Activated CD4-positive, alpha-beta memory T cell treated with anti-CD3 and anti-CD28 coated beads, Interleukin-2, amount 10 ng/mL, durations not matched to agents 7 days and 5 days (primary cell): Measurements from ENCODE around the gene MATK. TPM values are rescaled to one million over a fixed set of nuclear protein-coding genes. Genes with fewer than 3 reads are reported as not detected.

Experiments
- CTCF ChIA-PET: fragments of 350-600 bp; sonication (Branson Sonifier 250); formaldehyde crosslinking; loops from one replicate; lab custom pipeline; 2021; ENCODE audit warnings: antibody characterized with exemption, inconsistent platforms; lab: Charles Lee
- POLR2A ChIA-PET: fragments of 350-600 bp; sonication (Branson Sonifier 250); formaldehyde crosslinking; loops from one replicate; lab custom pipeline; 2021; ENCODE audit warnings: antibody characterized with exemption; lab: Charles Lee
- DNase-seq: peaks from one replicate; pipeline ENCODE4 v3.0.0-alpha.2; 2020
- H3K27ac Mint-ChIP-seq: one replicate; pipeline ENCODE4 v1.8.0; 2021; ENCODE audit warnings: mild to moderate bottlenecking, mixed read lengths
- H3K27me3 Mint-ChIP-seq: one replicate; pipeline ENCODE4 v1.8.0; 2021; ENCODE audit warnings: mixed read lengths
- H3K36me3 Mint-ChIP-seq: one replicate; pipeline ENCODE4 v1.8.0; 2021; ENCODE audit warnings: low read depth, mixed read lengths
- H3K4me1 Mint-ChIP-seq: one replicate; pipeline ENCODE4 v1.8.0; 2021; ENCODE audit warnings: mixed read lengths
- H3K4me3 Mint-ChIP-seq: one replicate; pipeline ENCODE4 v1.8.0; 2021; ENCODE audit warnings: mild to moderate bottlenecking, mixed read lengths
- H3K9me3 Mint-ChIP-seq: one replicate; pipeline ENCODE4 v1.8.0; 2021; ENCODE audit warnings: mixed read lengths
- total RNA-seq, 2 experiments: library from RNA; stranded (reverse); gene quantifications; one replicate each; pipeline ENCODE4 v1.2.3, GENCODE V29; 2021

Gene MATK
- total RNA-seq, 2 experiments from 2014 or later = 13.9 to 15.9 TPM

DNA sequence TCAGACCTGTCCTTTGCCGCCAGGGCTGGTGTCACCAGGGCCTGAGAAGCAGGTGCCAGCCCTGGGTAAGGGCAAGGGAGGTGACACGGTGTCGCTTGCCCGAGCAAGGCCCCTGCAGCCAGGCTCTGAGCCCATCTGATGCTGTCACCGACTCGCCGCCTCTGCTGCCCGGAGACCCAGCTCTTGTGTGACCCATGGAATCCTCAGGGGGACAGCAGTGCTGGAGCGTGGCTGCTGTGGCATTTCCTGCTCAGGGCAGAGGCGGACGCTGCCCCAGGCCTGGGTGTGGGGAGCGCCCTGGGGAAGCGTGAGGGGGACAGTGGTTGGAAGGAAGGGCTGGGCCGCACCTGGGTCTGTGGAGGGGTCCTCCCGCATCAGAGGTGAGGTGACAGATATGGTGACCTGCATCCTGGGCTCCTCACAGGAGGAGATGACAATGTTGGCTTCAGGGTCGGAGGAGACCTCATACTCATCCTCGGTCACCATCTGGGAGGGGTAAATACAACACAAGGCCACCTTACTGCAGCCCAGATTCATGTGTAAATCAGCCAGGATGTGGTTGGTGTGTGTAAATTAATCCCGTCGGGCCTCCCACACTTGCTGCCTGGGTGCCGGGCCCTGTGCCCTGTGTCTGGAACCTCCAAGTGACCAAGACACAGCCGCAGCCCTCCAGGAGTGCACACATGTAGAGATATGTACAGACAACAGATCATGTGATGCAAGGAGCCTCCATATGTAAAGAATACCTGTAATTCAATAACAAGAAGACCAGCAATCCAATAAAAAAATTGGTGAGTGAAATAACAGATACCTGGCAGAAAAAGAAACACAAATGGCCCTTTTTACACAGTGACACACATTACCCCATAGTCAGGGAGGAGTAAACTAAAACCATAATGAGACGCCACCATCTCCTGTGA is 27.6 kb upstream of the MATK start:
- no peaks in the 10 kb centered on the region for H3K9me3 Mint-ChIP-seq
- peak; percentile 49 for DNase-seq
- peak overlapping the region; percentile 91 for H3K27ac Mint-ChIP-seq
- H3K4me3 Mint-ChIP-seq = no peak overlapping the region
- CTCF ChIA-PET = interaction anchor here (0.6 to 3.7 kb wide), 5 partner anchors 8 to 227 kb away, joined by 3 to 25 read pairs (median 9); partner anchors contain the start of genes APBA3 and MRPL54
- peaks cover 6% of the 10 kb centered on the region for H3K36me3 Mint-ChIP-seq
- peaks cover 47% of the 10 kb centered on the region for H3K4me1 Mint-ChIP-seq
- no peaks in the 10 kb centered on the region for H3K27me3 Mint-ChIP-seq
- POLR2A ChIA-PET = interaction anchor here (1.6 to 3.8 kb wide), 3 partner anchors 9 to 52 kb away, joined by 3 to 53 read pairs (median 15); partner anchors contain the start of genes APBA3 and MRPL54

- POLR2A ChIA-PET = interaction anchor here (3.2 to 3.8 kb wide), 2 partner anchors 12 to 49 kb away, joined by 15 to 53 read pairs; partner anchors contain the start of genes APBA3 and MRPL54
- Mint-ChIP-seq H3K27me3 (no peaks in the 10 kb centered on the region), H3K36me3 (peaks cover 6% of the 10 kb centered on the region), H3K4me3 (no peak overlapping the region), H3K4me1 (peaks cover 47% of the 10 kb centered on the region), H3K27ac (peak overlapping the region; percentile 16), H3K9me3 (peaks cover 7% of the 10 kb centered on the region)
- DNase-seq = no peak
- CTCF ChIA-PET = interaction anchor here (2.1 to 3.7 kb wide), 3 partner anchors 11 to 48 kb away, joined by 19 to 25 read pairs (median 21); partner anchors contain the start of gene MRPL54
Observed at GRCh38 chr19:3810708-3811355, 24.7 kb upstream of the MATK start.

DNA sequence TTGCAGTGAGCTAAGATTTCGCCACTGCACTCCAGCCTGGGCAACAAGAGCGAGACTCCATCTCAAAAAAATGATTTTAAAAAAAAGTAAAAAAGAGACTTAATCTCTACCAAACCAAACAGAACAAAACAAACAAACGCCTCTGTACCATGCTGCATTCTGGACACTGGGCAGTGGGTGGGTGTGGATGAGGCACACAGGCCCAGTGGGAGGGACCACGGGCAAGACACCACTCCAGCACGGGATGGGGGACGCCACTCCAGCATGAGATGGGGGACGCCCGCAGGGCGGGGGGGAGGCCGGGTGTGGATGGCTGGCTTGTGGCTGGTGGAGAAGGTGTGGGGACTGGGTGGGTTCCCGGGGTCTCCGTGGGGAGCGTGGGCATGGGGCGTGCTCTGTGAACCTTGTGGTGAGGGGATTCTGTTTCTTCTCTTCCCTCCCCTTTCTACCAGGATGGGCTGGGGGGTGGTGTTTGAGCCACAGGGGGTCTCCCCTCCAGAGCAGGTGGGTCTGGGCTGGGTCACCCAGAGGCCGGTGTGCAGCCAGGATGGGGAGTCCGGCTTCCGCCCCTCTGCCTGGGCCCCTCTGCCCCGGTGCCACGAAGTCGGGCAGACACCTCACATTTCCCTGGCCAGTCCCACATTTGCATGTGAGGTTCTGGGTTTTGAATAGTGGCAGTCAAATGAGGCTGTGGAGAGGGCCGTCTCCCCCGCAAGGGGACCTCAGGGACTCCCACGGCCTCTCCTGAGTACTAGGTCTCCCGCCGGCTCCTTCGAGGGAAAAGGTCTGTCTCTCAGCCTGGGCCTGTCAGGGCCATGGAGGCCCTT is 23.9 kb upstream of the MATK start:
- H3K36me3 Mint-ChIP-seq = peaks cover 6% of the 10 kb centered on the region
- H3K27me3 Mint-ChIP-seq = no peaks in the 10 kb centered on the region
- peaks cover 48% of the 10 kb centered on the region for H3K4me1 Mint-ChIP-seq
- H3K27ac Mint-ChIP-seq = no peak overlapping the region
- ChIA-PET POLR2A (no interaction called here), CTCF (interaction anchor here (0.9 to 3.7 kb wide), 2 partner anchors 12 to 47 kb away, joined by 3 to 25 read pairs; partner anchors contain the start of gene MRPL54)
- H3K9me3 Mint-ChIP-seq = peaks cover 7% of the 10 kb centered on the region
- H3K4me3 Mint-ChIP-seq = no peak overlapping the region
- no peak for DNase-seq

DNA sequence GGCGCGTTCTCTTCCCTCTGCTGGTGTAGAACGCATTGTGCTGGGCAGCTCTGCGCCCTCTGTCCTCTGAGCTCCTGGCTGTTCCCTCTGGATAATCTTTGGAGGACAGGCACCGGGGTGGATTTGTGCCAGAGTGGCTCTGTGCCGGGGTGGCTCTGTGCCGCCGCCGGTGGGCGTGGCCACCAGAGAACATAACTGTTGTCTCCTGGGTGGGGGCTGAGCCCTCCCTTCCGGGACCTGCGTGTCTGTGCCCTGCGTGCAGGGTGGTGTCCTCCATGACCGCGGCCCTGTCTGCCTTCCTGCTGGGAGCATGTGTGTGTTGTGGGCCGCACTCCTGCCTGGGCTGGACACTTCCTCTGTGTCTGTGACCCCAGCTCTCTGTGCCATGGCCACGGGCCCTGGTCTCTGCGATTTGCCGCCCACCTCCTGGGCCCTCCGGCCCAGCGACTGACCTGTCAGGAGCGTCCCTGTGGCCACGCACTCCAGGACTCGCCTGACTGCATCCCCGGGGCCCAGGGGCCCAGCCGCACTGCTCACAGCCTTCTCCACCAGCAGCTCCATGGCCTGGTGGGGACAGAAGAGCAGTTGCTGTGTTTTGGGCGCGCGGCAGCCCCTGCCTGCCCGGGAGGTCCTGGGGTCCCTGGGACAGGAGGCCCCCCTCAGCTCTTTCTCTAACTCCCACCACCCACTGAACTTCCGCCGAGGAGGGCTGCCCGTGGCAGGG is 22.4 kb upstream of the MATK start:
- H3K27me3 Mint-ChIP-seq = no peaks in the 10 kb centered on the region
- peaks cover 7% of the 10 kb centered on the region for H3K9me3 Mint-ChIP-seq
- peaks cover 3% of the 10 kb centered on the region for H3K36me3 Mint-ChIP-seq
- ChIA-PET CTCF (no interaction called here), POLR2A (no interaction called here)
- H3K4me1 Mint-ChIP-seq = peaks cover 38% of the 10 kb centered on the region
- DNase-seq = no peak
- no peak overlapping the region for H3K4me3 Mint-ChIP-seq
- no peak overlapping the region for H3K27ac Mint-ChIP-seq

GRCh38 chr19:3807574-3808354 is 21.6 kb upstream of the MATK start:
- ChIA-PET POLR2A (no interaction called here), CTCF (no interaction called here)
- no peak for DNase-seq
- Mint-ChIP-seq H3K36me3 (peaks cover 3% of the 10 kb centered on the region), H3K9me3 (peaks cover 7% of the 10 kb centered on the region), H3K4me3 (no peak overlapping the region), H3K4me1 (peaks cover 30% of the 10 kb centered on the region), H3K27ac (no peak overlapping the region), H3K27me3 (peaks cover 2% of the 10 kb centered on the region)

DNA sequence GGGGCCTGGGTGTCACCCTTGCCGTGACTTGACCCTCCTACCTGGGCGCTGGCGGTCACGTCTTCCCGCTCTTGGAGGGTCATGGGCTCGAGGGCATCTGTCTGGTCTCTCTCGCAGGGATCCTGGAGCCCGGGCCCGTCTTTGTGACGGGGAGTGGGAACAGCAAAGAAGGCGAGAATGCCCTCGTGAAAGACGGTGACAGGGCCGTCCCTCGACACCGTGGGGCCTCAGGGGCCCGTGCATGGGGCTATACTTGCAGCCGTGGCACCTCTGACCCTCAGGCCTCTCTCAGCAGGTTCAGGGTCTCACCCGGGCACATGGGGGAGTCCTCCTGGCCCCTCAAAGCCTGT is 20.9 kb upstream of the MATK start:
- Mint-ChIP-seq H3K4me3 (no peak overlapping the region), H3K27me3 (peaks cover 2% of the 10 kb centered on the region), H3K4me1 (peaks cover 23% of the 10 kb centered on the region), H3K9me3 (peaks cover 7% of the 10 kb centered on the region), H3K36me3 (no peaks in the 10 kb centered on the region), H3K27ac (no peak overlapping the region)
- no peak for DNase-seq
- ChIA-PET CTCF (no interaction called here), POLR2A (no interaction called here)

DNA sequence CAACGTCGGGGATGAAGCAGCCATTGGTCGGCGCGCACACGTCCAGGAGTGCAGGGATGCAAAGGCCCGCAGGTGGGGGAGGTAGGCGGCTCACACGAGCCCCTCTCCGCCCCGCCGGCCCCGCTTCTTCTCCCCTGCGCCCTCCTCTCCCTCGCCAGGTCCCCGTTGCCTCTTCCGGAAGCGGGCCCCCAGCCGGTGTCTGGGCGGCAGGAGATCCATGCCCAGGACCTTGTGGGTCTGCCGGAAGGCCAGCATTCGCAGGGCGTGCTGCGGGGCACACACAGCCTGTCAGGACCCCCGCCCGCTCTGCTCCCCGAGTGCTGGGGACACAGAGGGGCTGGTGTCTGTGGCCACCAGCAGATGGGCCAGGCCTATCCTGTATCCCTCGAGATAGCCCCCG is 19.7 kb upstream of the MATK start:
- ChIA-PET POLR2A (interaction anchor here (2.2 kb wide), 1 partner anchor 43 kb away, joined by 7 read pairs; the partner anchor contains the start of gene MRPL54), CTCF (no interaction called here)
- Mint-ChIP-seq H3K36me3 (no peaks in the 10 kb centered on the region), H3K27ac (no peak overlapping the region), H3K4me3 (no peak overlapping the region), H3K4me1 (peaks cover 25% of the 10 kb centered on the region), H3K27me3 (peaks cover 4% of the 10 kb centered on the region), H3K9me3 (peaks cover 7% of the 10 kb centered on the region)
- no peak for DNase-seq

GRCh38 chr19:3804429-3804828 is 18.2 kb upstream of the MATK start:
- H3K27me3 Mint-ChIP-seq = peaks cover 6% of the 10 kb centered on the region
- H3K9me3 Mint-ChIP-seq = peaks cover 7% of the 10 kb centered on the region
- CTCF ChIA-PET = no interaction called here
- DNase-seq = no peak
- no peak overlapping the region for H3K4me3 Mint-ChIP-seq
- no peak overlapping the region for H3K27ac Mint-ChIP-seq
- H3K36me3 Mint-ChIP-seq = no peaks in the 10 kb centered on the region
- POLR2A ChIA-PET = interaction anchor here (1.3 to 2.2 kb wide), 2 partner anchors 18 to 41 kb away, joined by 3 to 7 read pairs; partner anchors contain the start of gene MRPL54
- H3K4me1 Mint-ChIP-seq = peaks cover 25% of the 10 kb centered on the region

DNA sequence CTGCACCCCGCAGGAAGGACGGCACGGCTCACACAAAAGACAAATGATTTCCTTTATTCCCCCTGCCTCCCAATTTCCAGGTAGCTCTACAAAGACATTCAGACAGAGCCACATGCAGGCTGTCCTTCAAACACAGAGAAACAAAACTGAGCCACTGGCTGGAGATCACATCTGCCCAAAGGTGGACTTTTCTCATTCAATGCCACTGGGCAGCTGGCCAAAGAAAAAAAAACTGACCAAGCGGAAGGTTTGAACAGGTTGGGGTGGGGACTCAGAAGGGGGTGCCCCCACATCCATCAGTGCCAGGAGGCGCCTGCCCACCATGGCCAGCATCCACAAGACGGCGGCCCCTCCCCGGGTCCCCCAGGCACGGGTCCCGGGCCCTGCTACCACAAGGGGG is 17.8 kb upstream of the MATK start:
- H3K9me3 Mint-ChIP-seq = peaks cover 7% of the 10 kb centered on the region
- DNase-seq = no peak
- peaks cover 29% of the 10 kb centered on the region for H3K4me1 Mint-ChIP-seq
- H3K27ac Mint-ChIP-seq = no peak overlapping the region
- H3K36me3 Mint-ChIP-seq = no peaks in the 10 kb centered on the region
- no peak overlapping the region for H3K4me3 Mint-ChIP-seq
- CTCF ChIA-PET = no interaction called here
- POLR2A ChIA-PET = interaction anchor here (2.2 kb wide), 1 partner anchor 41 kb away, joined by 7 read pairs; the partner anchor contains the start of gene MRPL54
- peaks cover 6% of the 10 kb centered on the region for H3K27me3 Mint-ChIP-seq

- no peak overlapping the region for H3K4me3 Mint-ChIP-seq
- H3K27ac Mint-ChIP-seq = no peak overlapping the region
- H3K9me3 Mint-ChIP-seq = peaks cover 7% of the 10 kb centered on the region
- peaks cover 6% of the 10 kb centered on the region for H3K27me3 Mint-ChIP-seq
- H3K36me3 Mint-ChIP-seq = no peaks in the 10 kb centered on the region
- DNase-seq = no peak
- ChIA-PET CTCF (no interaction called here), POLR2A (no interaction called here)
- H3K4me1 Mint-ChIP-seq = peaks cover 32% of the 10 kb centered on the region
Observed at GRCh38 chr19:3803114-3803888, 17.1 kb upstream of the MATK start.
